NCI-H1417 treated with DMSO at 0.1 percent for 48 hours (cell line): Measurements from ENCODE around the gene DLG2.
"Not testable (repeated sequence)": the region's sequence is repeated elsewhere in the genome, so short reads cannot be mapped to it uniquely, and the experiment has no call there.

ENCODE experiments used
- DNase-seq: peaks from one replicate; lab custom pipeline; 2025; lab: John Stamatoyannopoulos, UW

The DLG2 gene

DNA sequence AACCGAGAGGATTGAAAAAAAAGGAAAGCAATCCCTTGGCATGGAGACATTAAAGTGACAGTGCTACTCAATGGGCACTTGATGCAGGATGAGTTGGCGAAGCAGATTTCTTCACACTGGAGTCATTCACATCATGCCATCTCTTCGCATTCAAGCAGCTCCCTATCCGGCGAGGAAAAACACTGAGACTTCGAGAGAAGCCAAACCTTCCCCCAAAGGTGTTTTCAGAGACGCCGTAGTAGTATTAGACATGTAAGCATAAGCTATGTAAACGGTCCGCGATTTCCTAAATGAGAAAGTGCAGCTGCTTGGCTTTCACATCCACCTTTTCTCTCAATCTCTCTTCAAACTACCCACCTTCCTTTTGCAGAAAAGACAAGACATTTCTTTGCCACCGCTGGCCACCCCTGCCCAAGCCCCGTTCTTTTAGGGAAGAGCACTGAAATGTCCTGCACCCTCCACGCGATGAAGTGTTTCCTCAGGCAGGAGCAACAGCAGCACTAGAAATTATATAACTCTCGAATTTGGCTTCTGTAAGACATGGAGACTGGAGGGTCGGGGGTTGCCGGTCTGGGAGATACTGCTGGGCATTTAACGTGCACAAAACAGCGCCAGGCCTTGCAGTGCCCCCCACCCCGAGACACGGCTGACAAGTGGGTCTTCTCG, at the start of gene DLG2:
TSS of gene DLG2 (minus strand) at position 13 of the 666 bp plus-strand sequence.
- no peak for DNase-seq

GRCh38 chr11:85673393-85673792, 46.2 kb upstream of the DLG2 start:
- no peak for DNase-seq

DNA sequence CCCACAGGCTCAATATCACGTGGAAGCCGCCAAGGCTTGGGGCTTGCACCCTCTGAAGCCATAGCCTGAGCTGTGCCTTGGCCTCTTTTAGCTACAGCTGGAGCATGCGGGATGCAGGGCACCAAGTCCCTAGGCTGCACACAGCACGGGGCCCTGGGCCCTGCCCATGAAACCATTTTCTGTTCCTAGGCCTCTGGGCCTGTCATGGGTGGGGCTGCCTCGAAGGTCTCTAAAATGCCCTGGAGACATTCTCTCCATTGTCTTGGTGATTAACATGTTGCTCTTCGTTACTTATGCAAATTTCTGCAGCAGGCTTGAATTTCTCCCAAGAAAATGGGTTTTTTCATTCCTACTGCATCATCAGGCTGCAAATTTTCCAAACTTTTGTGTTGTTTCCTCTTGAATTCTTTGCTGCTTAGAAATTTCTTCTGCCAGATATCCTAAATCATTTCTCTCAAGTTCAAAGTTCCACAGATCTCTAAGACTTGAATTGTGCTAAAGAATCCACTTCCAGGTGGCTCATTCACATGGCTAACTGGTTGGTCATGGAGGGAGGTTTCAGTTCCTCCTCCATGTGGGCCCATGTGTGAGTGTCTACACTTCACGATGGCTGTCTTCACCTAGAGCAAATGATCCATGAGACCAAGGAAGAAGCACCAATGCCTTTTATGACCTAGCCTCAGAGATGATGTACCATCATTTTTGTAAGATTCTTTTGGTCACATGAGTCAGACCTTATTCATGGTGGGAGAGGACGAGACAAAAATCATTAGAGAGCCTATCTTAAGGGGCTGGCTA, 45.2 kb upstream of the DLG2 start:
- no peak for DNase-seq

- DNase-seq, result not testable (repeated sequence)
Observed at GRCh38 chr11:85670949-85671663, 44.0 kb upstream of the DLG2 start.

DNA sequence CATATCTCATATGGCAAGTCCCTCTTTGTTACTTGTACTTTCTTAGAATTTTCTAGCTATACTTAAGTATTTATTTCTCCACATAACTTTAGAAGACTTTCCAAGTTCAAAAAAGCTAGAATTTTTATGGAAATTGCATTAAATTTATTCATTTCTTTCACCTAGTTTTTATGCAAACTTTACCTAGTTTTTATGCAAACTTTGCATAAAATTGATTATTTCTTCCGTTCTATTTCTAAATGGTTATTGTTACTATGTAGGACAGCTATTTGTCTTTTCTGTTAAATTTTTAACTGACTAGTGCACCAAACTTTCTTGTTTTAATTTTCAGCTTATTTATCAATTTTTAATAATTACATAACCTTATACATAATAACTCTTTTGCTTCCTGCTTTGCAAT, 41.0 kb upstream of the DLG2 start:
- DNase-seq, result no peak

GRCh38 chr11:85666687-85667086, 39.5 kb upstream of the DLG2 start:
- no peak for DNase-seq

- DNase-seq, result no peak
Observed at GRCh38 chr11:85665733-85666132, 38.6 kb upstream of the DLG2 start.

DNA sequence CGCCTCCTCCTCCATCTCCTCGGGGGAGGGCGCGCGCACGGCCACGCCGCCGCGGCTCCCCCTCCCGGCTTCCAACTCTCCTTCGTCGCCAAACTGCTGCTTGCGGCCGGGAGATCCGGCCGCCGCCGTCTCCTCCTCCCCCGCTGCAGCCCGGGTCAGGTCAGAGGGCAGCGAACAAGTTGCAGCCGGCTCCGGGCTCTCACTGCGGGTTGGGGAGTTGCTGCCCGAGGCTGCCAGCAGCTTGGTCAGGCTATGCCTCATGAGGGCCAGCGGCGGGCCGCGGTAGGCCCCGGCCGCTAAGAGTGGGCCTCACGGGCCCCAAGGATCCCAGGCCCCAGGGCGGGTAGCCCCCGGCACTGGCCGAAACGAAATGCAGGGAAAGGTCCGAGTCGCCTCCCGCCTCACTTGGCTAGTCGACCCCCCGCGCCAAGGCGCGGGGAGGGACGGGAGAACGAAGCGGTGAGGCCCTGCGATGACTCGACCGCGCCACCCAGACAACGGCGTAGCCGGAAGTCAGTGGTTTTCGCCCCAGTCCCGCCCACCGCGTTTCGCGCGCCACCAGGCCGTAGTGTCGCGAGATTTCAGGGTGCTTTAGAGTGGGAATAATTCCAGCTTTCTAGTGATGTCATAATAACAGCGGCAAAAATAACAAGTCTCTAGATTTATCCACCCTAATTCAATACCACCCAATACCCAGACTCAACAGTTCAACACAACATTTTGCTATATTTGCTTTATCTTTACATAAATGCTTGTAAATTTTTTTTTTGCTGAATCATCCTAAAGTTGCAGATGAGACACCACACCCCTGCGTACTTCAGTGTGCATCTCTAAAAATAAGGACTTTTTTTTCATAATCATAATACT, 37.7 kb upstream of the DLG2 start, which contains the start of gene CREBZF:
TSS of gene CREBZF (minus strand) at position 515 of the 867 bp plus-strand sequence. CDS start at position 261, 254 bp downstream.
- peak; percentile 95 for DNase-seq

DNA sequence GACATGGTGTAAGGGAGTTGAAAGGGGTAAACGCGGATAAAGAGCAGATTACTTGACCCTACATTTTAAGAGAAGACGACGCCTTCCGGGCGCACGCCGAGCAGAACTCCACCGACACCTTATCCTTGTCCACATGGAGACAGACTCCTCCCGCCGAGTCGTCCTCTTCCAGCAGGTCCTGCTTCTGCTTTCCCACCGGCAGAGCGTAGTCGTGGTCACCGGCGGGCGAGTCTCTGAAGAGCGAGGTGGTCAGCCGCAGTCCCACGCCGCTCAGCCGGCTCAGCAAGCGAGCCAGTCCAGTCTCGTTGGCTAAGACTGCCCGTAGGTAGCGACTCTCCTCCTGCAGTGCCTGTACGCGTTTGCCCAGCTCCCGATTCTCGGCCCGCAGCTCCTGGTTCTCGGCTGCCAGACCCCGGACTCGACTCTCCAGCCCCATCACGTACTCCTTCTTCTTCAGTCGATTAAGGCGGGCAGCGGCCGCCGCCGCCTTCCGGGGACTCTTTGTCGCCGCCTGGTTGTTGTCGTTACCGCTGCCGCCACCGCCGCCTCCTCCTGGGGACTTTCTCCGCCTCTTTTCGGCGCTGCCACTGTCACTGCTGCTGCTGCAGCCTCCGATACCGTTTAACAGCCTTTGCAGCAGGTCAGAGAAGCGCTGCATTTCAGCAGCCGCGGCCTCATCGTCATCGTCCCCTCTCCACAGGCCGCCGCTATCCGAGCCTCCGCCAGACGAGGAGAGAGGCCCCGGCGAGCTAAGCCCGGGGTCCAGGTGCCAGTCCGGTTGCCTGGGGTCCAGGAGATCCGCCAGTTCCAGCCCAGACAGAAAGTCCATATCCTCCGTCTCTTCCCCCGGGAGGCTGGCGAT, 36.8 kb upstream of the DLG2 start:
- DNase-seq, result peak; percentile 53

DNA sequence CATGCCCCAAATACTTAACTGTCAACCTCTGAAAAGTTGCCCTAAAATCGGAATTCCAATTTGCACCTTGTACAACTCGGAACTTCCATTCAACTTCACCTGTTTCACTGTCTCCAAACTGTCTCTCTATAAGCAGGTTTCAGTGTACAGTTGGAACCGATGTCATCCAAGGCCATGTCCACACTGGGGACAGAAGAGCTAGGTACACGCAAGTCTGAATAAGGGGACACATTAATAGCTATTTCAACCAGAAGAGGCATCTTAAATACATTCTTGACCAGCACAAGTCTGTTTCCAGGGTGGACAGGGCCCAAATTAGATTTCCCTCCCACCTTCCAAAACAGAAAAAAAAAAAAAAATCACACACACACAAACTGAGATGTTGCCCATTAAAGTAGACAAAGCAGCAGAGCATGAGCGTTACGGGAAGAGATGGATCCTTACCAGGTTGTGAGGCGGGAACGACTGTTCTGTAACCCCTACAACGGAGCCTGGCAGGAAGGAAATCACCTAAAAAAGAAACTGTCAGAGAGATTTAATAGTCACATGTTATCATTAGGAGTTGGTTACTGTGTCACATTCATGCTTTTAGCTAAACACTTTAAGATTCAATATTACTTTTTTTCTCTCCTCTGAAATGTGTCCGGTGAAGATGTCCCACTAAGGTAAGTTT, 36.1 kb upstream of the DLG2 start:
- no peak for DNase-seq

DNA sequence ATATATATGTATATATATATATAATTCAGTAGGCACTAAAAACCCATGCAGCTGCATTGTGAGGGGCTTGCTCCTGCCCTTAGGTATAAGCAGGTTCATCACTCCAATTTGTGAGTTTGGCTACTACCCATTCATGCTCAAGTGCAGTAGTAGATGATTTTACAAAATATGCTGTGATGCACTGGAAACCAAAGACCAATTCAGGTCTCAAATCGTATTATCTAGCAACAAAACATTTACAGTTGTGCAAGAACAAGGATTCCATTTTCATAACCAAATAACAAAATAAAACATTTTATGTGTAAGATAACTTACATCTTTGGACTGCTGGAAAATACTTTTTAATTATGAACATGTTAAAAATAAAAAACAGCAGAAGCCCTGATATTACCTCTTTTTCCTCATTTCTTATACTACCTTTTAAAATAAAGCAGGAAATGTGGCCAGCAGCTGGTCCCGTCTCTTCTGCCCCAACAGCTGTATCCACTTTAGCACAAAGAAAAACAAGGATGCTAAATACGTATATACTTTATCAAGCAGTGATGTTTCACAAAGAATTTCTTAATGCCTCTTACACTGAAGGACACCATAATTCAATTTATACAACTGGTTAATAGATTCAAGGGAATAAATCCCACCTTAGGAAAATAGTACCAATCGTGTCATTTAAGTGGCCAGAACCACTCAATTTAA, 35.0 kb upstream of the DLG2 start:
- DNase-seq, result no peak

DNA sequence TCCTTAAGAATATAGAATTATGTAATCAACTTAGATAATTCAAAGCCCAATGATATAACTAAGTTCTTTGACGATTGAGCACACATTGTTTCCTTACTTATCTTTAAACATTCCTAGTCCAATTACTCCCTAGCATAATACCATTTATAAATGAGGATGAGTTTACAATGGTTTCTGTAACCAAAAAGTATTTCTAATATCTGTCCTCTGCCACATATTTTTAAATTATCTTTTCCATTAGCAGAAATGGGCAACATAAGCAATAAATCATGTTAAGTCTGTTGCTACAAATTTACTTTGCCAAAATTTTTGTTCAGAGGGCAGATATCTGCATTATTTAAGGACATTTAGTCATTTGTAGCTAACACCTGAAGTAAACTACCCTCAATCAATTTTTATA, 31.0 kb upstream of the DLG2 start:
- no peak for DNase-seq

GRCh38 chr11:85656777-85657176, 29.6 kb upstream of the DLG2 start:
- DNase-seq, result no peak

GRCh38 chr11:85654343-85654742, 27.2 kb upstream of the DLG2 start:
- not testable (repeated sequence) for DNase-seq

DNA sequence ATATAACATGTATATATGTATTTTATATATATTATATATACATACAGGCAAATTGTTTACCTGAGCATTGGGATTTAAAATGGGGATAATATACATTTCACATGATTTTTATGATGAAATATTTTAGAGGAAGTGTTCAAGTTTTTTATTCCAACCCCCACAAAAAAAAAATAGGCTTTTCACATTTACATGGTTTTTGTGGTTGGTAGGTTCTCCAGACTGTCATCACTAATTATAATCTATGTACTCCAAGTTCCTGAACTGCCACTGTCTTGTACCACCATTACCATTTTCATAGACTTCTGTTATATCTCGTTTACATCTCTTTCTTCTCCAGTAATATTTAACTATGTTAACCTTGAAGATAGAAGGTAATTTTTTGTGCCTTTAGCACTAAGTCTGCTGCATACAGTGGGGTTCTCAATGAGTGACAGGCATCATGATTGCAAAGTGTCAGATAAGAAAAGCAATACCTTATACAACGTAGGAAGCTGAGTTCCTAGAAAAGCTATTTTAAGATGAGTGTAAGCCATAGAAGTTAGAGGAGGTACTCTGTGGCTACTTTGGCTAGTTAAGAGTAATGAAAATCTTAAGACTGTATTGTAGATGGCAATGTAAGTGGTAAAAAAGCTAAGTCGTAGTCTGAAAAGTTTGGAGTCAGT, 25.8 kb upstream of the DLG2 start:
- DNase-seq, result no peak

- no peak for DNase-seq
Observed at GRCh38 chr11:85651118-85651517, 24.0 kb upstream of the DLG2 start.

- DNase-seq, result peak; percentile 84
Observed at GRCh38 chr11:85647604-85648299, 20.6 kb upstream of the DLG2 start, which contains the start of gene TMEM126A. TMEM126A (plus strand) TSS chr11:85647967; CDS start chr11:85650256, 2,289 bp downstream.

- no peak for DNase-seq
Observed at GRCh38 chr11:85647078-85647477, 19.9 kb upstream of the DLG2 start.
